ENCODE measurements around the gene MSMP.

DNA sequence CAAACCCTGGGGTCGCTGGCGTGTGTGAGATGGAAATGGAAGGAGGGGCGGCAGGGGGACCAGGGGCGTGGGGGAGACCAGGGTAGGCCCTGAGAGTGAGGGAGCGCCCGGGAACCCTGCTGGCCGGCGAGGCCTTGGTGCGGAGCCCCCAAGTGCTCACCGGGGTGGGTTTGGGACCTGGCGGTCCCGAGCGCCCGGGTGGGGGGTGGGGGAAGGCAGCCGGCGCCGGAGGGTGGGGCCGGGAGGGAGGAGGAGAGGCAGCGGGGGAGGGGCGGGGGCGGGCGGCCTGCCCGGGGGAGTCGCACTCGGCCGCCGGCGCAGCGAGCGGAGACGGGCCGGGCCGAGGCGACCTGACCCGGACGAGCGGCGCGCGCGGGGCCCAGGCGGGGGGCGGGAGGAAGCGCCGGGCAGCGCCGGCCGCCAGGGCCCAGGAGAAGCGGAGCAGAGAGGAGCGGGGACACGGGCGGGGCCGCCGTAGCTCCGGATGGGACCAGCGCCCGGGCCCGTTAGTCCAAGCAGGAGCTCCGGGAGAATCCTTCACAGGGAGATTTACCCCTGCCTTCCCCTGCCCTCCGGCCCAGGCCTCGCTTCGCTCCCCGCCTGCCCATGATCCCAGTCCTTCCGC is 37.3 kb upstream of the MSMP start, which contains the start of gene NPR2:
- TF ChIP-seq, protein P1, sequence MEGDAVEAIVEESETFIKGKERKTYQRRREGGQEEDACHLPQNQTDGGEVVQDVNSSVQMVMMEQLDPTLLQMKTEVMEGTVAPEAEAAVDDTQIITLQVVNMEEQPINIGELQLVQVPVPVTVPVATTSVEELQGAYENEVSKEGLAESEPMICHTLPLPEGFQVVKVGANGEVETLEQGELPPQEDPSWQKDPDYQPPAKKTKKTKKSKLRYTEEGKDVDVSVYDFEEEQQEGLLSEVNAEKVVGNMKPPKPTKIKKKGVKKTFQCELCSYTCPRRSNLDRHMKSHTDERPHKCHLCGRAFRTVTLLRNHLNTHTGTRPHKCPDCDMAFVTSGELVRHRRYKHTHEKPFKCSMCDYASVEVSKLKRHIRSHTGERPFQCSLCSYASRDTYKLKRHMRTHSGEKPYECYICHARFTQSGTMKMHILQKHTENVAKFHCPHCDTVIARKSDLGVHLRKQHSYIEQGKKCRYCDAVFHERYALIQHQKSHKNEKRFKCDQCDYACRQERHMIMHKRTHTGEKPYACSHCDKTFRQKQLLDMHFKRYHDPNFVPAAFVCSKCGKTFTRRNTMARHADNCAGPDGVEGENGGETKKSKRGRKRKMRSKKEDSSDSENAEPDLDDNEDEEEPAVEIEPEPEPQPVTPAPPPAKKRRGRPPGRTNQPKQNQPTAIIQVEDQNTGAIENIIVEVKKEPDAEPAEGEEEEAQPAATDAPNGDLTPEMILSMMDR (IDR thresholded peaks at IDR 0.05): no peak
- TF ChIP-seq POLR2A (IDR thresholded peaks at IDR 0.05): no peak

All from Peyer's patch (tissue), 4 donors.